ENCODE measurements around the gene IDI1. TPM values are rescaled to one million over a fixed set of nuclear protein-coding genes. Genes with fewer than 3 reads are reported as not detected.

The IDI1 gene
- total and polyA plus RNA-seq, 2 of the 13 experiments (the other 11 are each of a cell fraction or from before 2014, with no cell fraction given), result 44.4 to 145 TPM

DNA sequence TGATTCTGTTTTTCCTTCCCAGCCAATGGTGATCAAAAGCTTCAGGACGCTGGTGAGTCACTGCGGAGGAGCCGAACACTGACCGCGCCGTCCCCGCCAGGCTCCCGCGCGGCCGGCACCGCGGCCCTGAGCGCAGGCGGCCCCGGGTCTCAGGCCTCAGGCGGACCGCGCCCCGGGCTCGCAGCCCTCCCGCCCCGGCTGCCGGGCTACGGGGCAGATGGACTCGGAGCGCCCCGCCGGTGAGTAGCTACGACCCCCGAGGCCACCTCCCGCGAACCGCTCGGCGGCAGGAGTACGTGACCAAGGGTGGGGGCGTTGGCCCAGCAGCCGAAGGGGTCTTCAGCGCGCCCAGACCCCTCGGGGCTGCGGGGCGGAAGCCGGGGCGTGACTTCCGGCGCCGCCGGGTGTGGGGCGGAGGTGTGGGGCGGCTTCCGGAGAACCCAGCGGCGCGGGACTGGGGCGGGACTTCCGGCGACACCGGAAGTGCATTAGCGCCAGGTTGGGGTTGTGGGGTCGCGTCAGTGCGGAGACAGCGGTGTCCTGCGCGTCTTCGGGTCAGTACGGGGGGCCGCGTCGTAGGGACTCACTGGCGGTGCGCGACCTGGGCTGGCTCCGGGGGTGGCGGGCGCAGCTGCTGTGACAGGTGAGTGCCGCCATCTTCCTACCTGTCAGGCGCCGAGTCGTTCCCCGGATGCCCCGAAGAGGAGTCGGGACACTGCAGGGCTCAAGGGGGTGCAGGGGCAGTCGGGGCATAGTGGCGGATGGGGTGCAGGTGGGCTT is 7.6 kb upstream of the IDI1 start, which contains the start of gene WDR37 (continued):
- TF ChIP-seq, protein P1, sequence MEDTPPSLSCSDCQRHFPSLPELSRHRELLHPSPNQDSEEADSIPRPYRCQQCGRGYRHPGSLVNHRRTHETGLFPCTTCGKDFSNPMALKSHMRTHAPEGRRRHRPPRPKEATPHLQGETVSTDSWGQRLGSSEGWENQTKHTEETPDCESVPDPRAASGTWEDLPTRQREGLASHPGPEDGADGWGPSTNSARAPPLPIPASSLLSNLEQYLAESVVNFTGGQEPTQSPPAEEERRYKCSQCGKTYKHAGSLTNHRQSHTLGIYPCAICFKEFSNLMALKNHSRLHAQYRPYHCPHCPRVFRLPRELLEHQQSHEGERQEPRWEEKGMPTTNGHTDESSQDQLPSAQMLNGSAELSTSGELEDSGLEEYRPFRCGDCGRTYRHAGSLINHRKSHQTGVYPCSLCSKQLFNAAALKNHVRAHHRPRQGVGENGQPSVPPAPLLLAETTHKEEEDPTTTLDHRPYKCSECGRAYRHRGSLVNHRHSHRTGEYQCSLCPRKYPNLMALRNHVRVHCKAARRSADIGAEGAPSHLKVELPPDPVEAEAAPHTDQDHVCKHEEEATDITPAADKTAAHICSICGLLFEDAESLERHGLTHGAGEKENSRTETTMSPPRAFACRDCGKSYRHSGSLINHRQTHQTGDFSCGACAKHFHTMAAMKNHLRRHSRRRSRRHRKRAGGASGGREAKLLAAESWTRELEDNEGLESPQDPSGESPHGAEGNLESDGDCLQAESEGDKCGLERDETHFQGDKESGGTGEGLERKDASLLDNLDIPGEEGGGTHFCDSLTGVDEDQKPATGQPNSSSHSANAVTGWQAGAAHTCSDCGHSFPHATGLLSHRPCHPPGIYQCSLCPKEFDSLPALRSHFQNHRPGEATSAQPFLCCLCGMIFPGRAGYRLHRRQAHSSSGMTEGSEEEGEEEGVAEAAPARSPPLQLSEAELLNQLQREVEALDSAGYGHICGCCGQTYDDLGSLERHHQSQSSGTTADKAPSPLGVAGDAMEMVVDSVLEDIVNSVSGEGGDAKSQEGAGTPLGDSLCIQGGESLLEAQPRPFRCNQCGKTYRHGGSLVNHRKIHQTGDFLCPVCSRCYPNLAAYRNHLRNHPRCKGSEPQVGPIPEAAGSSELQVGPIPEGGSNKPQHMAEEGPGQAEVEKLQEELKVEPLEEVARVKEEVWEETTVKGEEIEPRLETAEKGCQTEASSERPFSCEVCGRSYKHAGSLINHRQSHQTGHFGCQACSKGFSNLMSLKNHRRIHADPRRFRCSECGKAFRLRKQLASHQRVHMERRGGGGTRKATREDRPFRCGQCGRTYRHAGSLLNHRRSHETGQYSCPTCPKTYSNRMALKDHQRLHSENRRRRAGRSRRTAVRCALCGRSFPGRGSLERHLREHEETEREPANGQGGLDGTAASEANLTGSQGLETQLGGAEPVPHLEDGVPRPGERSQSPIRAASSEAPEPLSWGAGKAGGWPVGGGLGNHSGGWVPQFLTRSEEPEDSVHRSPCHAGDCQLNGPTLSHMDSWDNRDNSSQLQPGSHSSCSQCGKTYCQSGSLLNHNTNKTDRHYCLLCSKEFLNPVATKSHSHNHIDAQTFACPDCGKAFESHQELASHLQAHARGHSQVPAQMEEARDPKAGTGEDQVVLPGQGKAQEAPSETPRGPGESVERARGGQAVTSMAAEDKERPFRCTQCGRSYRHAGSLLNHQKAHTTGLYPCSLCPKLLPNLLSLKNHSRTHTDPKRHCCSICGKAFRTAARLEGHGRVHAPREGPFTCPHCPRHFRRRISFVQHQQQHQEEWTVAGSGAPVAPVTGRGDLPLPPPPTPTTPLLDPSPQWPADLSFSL (CRISPR knock-in tag; IDR thresholded peaks at IDR 0.05), result no peak
- no peak for TF ChIP-seq ZNF740 (CRISPR knock-in tag; IDR thresholded peaks at IDR 0.05)
- TF ChIP-seq ZNF530 (CRISPR knock-in tag; IDR thresholded peaks at IDR 0.05; ENCODE audit: low read depth), result no peak
- TF ChIP-seq, protein P2, sequence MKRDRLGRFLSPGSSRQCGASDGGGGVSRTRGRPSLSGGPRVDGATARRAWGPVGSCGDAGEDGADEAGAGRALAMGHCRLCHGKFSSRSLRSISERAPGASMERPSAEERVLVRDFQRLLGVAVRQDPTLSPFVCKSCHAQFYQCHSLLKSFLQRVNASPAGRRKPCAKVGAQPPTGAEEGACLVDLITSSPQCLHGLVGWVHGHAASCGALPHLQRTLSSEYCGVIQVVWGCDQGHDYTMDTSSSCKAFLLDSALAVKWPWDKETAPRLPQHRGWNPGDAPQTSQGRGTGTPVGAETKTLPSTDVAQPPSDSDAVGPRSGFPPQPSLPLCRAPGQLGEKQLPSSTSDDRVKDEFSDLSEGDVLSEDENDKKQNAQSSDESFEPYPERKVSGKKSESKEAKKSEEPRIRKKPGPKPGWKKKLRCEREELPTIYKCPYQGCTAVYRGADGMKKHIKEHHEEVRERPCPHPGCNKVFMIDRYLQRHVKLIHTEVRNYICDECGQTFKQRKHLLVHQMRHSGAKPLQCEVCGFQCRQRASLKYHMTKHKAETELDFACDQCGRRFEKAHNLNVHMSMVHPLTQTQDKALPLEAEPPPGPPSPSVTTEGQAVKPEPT (CRISPR knock-in tag; IDR thresholded peaks at IDR 0.05; ENCODE audit: low read depth), result 0 out of 2 replicates have a peak, but pooled peaks have one; percentile 65
- no peak for TF ChIP-seq MAFF (IDR thresholded peaks at IDR 0.05; ENCODE audit: low read depth, low read length)
- TF ChIP-seq E2F5 (CRISPR knock-in tag; conservative IDR thresholded peaks at IDR 0.05), result no peak
- no peak for TF ChIP-seq DMTF1 (CRISPR knock-in tag; IDR thresholded peaks at IDR 0.05)
- no peak for TF ChIP-seq ZNF333 (CRISPR knock-in tag; IDR thresholded peaks at IDR 0.05; ENCODE audit: borderline replicate concordance)
- TF ChIP-seq, protein P3, sequence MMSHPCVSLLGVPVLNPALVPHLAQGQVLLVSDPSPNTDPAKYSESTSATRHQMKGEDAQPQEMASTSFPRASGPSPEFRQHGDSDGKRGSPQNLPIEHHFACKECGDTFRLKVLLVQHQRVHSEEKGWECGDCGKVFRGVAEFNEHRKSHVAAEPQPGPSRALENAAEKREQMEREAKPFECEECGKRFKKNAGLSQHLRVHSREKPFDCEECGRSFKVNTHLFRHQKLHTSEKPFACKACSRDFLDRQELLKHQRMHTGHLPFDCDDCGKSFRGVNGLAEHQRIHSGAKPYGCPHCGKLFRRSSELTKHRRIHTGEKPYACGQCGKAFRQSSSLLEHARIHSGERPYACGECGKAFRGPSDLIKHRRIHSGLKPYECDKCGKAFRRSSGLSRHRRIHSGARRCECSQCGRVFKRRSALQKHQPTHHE (CRISPR knock-in tag; IDR thresholded peaks at IDR 0.05; ENCODE audit: borderline replicate concordance), result peak; percentile 81
- TF ChIP-seq RARG (CRISPR knock-in tag; IDR thresholded peaks at IDR 0.05; ENCODE audit: low read depth), result no peak
- TF ChIP-seq NFE2L1 (CRISPR knock-in tag; IDR thresholded peaks at IDR 0.05; ENCODE audit: borderline replicate concordance), result no peak
- TF ChIP-seq DPF2 (CRISPR knock-in tag; IDR thresholded peaks at IDR 0.05; ENCODE audit: borderline replicate concordance, low read depth), result no peak
- TF ChIP-seq ATF1 (CRISPR knock-in tag; IDR thresholded peaks at IDR 0.05), result no peak
- no peak for TF ChIP-seq PAWR (CRISPR knock-in tag; IDR thresholded peaks at IDR 0.05; ENCODE audit: borderline replicate concordance)
- TF ChIP-seq NCOR1 (IDR thresholded peaks at IDR 0.05; ENCODE audit: borderline replicate concordance, low read length), result no peak
